T-cell (primary cell): ENCODE results near the gene SYT7. TPM values are rescaled to one million over a fixed set of nuclear protein-coding genes. Genes with fewer than 3 reads are reported as not detected.
"Not testable (repeated sequence)": the region's sequence is repeated elsewhere in the genome, so short reads cannot be mapped to it uniquely, and the experiment has no call there.

Experiments used
- ATAC-seq, 4 experiments: fragments of 200-7000 bp in 3 of 4; fragments of 150-1000 bp in 1 of 4; cut with Tn5 transposase; replicated peaks in 1 of 4; 1 replicate in 3 of 4; 2 replicates in 1 of 4; pipeline ENCODE4 v1.10.0; 2021; ENCODE audit warnings: moderate library complexity in 3 of 4, mild to moderate bottlenecking in 2 of 4, moderate number of reproducible peaks in 1 of 4
- CTCF ChIA-PET, 2 donors: fragments of 300-600 bp; sonication (Branson Sonifier 250); formaldehyde crosslinking; loops; one replicate each; lab custom pipeline; 2022; ENCODE audit warnings: antibody characterized with exemption in 2 of 2; lab: Charles Lee
- POLR2A ChIA-PET, 2 donors: fragments of 300-600 bp; sonication (Branson Sonifier 250); formaldehyde crosslinking; loops; one replicate each; lab custom pipeline; 2022; ENCODE audit warnings: antibody characterized with exemption in 2 of 2; lab: Charles Lee
- DNase-seq, 35 experiments: peaks; one replicate each; pipeline versions ENCODE4 v3.0.0 to v3.0.0-alpha.2; 2013 to 2023
- H3K27ac ChIP-seq: one replicate; pipeline ENCODE4 v1.5.1; 2013; ENCODE audit warnings: low read length
- H3K27me3 ChIP-seq, 2 experiments: replicated peaks in 1 of 2; 1 replicate in 1 of 2; 2 replicates in 1 of 2; pipeline versions ENCODE4 v1.6.1 to v1.7.0; 2013; ENCODE audit warnings: low read length in 1 of 2, mixed read lengths in 1 of 2; ENCODE audit not compliant: control insufficient read depth in 2 of 2, insufficient read depth in 2 of 2; ENCODE audit errors: extremely low read depth in 1 of 2
- H3K36me3 ChIP-seq, 2 donors: 1 replicate in 1 of 2; 2 replicates in 1 of 2; pipeline versions ENCODE4 v1.6.1 to v1.7.0; 2013; ENCODE audit warnings: low read length in 1 of 2; ENCODE audit not compliant: control insufficient read depth in 2 of 2, insufficient read depth in 1 of 2; ENCODE audit errors: extremely low read depth in 1 of 2
- H3K4me1 ChIP-seq, 2 experiments: 1 replicate in 1 of 2; 2 replicates in 1 of 2; pipeline versions ENCODE4 v1.6.1 to v1.7.0; 2013; ENCODE audit warnings: low read length in 2 of 2, mixed read lengths in 1 of 2; ENCODE audit not compliant: insufficient read depth in 2 of 2, control insufficient read depth in 1 of 2; ENCODE audit errors: extremely low read depth in 1 of 2
- H3K4me3 ChIP-seq, 2 donors: 1 replicate in 1 of 2; 2 replicates in 1 of 2; pipeline versions ENCODE4 v1.5.1 to v1.7.0; 2013; ENCODE audit warnings: mild to moderate bottlenecking in 2 of 2, low read length in 1 of 2, moderate library complexity in 1 of 2; ENCODE audit not compliant: control insufficient read depth in 1 of 2; ENCODE audit errors: extremely low read depth in 1 of 2
- H3K9me3 ChIP-seq: 2 replicates; pipeline ENCODE4 v1.7.0; 2013
- H3K27ac Mint-ChIP-seq, 2 donors: one replicate each; pipeline ENCODE4 v1.8.0; 2020 to 2021; ENCODE audit warnings: mild to moderate bottlenecking in 2 of 2, mixed read lengths in 2 of 2
- H3K27me3 Mint-ChIP-seq, 2 donors: one replicate each; pipeline ENCODE4 v1.8.0; 2021 to 2022; ENCODE audit warnings: mixed read lengths in 2 of 2
- H3K36me3 Mint-ChIP-seq: one replicate; pipeline ENCODE4 v1.8.0; 2021; ENCODE audit warnings: mixed read lengths
- H3K4me1 Mint-ChIP-seq, 3 donors: one replicate each; pipeline ENCODE4 v1.8.0; 2020 to 2022; ENCODE audit warnings: mixed read lengths in 3 of 3, mild to moderate bottlenecking in 1 of 3
- H3K4me3 Mint-ChIP-seq, 3 donors: one replicate each; pipeline ENCODE4 v1.8.0; 2020 to 2022; ENCODE audit warnings: mild to moderate bottlenecking in 3 of 3, mixed read lengths in 3 of 3, moderate library complexity in 3 of 3
- H3K9me3 Mint-ChIP-seq, 3 donors: one replicate each; pipeline ENCODE4 v1.8.0; 2020 to 2022; ENCODE audit warnings: mixed read lengths in 3 of 3
- WGBS: methylation state at CpG from one replicate; pipeline ENCODE4 v1.1.5; 2013; ENCODE audit warnings: missing lambda C conversion rate; ENCODE audit not compliant: insufficient coverage; 5-methylcytosine and 5-hydroxymethylcytosine counted together
- total RNA-seq, 35 experiments: library from RNA in 6 of 35; stranded (reverse) in 6 of 35; fragments of 120-200 nt in 1 of 35; gene quantifications; one replicate each; pipeline versions ENCODE4 v1.2.1 to v1.2.4 and lab custom pipeline; 2013 to 2026

The SYT7 gene
- total RNA-seq, 5 donors from 2014 or later (not counting 1 experiment from before 2014, with no cell fraction given) = 0.19 to 0.26 (median 0.20) TPM; not detected in 2

DNA sequence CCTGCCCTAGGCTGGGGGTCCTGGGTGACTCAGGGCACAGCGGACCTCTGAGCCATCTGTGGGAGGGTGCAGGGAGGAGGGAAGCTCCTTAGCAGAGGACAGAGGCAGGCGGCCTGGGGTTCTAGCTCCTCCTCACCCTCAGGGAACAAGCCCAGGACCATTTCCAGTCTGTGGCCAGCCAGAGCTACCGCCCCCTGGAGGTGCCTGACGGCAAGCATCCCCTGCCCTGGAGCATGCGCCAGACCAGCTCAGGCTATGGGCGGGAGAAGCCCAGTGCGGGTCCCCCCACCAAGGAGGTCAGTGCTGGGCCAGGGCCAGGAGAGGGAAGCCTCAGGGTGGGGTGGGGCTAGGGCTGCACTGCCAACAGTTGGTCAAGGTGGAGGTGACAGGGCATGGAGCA is 98.4 kb downstream of the SYT7 start:
- Histone ChIP-seq H3K27ac (no peak overlapping the region), H3K4me3 (no peak overlapping the region), H3K4me1 (peaks cover 0 to 8% of the 10 kb centered on the region in 2 experiments), H3K9me3 (no peaks in the 10 kb centered on the region), H3K36me3 (peaks cover 2 to 3% of the 10 kb centered on the region in 2 donors), H3K27me3 (peaks cover 0 to 33% of the 10 kb centered on the region in 2 experiments)
- H3K27ac Mint-ChIP-seq = no peak overlapping the region
- H3K9me3 Mint-ChIP-seq = no peaks in the 10 kb centered on the region
- H3K4me3 Mint-ChIP-seq = no peak overlapping the region
- CTCF ChIA-PET = interaction anchor here in 1 of 2 donors (0.7 kb wide), 1 partner anchor 115 kb away, joined by 3 read pairs; no protein-coding TSS in a partner anchor
- H3K4me1 Mint-ChIP-seq = peaks cover 7 to 14% (median 8%) of the 10 kb centered on the region in 3 donors
- DNase-seq = peak in 2 of 35 experiments; percentile 8
- WGBS = 53% methylated on average over 5 of the region's 7 CpGs
- POLR2A ChIA-PET = no interaction called here
- H3K36me3 Mint-ChIP-seq = peaks cover 9% of the 10 kb centered on the region
- peak in 2 of 4 experiments; percentile 26 to 33 for ATAC-seq
- peaks cover 0 to 5% of the 10 kb centered on the region in 2 donors for H3K27me3 Mint-ChIP-seq

DNA sequence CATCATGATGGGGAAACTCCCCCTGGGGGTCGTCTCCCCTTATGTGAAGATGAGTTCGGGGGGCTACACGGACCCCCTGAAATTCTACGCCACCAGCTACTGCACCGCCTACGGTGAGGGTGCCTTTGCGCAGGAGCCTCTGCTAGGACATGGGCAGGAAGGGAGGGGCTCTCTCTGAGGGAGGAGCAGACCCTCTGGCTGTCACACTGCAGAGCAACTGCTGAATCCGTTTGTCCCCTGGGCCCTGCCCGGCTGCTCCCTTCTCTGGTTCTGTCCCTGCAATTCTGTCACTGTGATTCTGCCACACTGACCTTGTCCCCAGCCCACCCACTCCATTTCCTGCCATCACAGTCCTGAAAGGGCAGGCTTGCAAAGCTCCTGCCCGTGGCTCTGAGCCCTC is 99.1 kb downstream of the SYT7 start:
- H3K4me1 Mint-ChIP-seq = peaks cover 7 to 14% (median 8%) of the 10 kb centered on the region in 3 donors
- no peak overlapping the region for H3K4me3 ChIP-seq
- CTCF ChIA-PET = no interaction called here
- H3K4me3 Mint-ChIP-seq = no peak overlapping the region
- H3K27ac ChIP-seq = no peak overlapping the region
- H3K27ac Mint-ChIP-seq = no peak overlapping the region
- no peaks in the 10 kb centered on the region for H3K9me3 Mint-ChIP-seq
- POLR2A ChIA-PET = no interaction called here
- DNase-seq = no peak
- 78% methylated on average over 8 of the region's 10 CpGs for WGBS
- peaks cover 0 to 5% of the 10 kb centered on the region in 2 donors for H3K27me3 Mint-ChIP-seq
- no peak for ATAC-seq
- no peaks in the 10 kb centered on the region for H3K9me3 ChIP-seq
- H3K36me3 ChIP-seq = no peaks in the 10 kb centered on the region
- peaks cover 3% of the 10 kb centered on the region for H3K36me3 Mint-ChIP-seq
- H3K4me1 ChIP-seq = peaks cover 0 to 9% of the 10 kb centered on the region in 2 experiments
- peaks cover 0 to 34% of the 10 kb centered on the region in 2 experiments for H3K27me3 ChIP-seq

GRCh38 chr11:61480994-61481335 is 99.9 kb downstream of the SYT7 start:
- Mint-ChIP-seq H3K36me3 (no peaks in the 10 kb centered on the region), H3K27ac (no peak overlapping the region), H3K4me3 (no peak overlapping the region), H3K9me3 (no peaks in the 10 kb centered on the region), H3K4me1 (peaks cover 7 to 14% (median 8%) of the 10 kb centered on the region in 3 donors), H3K27me3 (peaks cover 0 to 5% of the 10 kb centered on the region in 2 donors)
- peaks cover 0 to 34% of the 10 kb centered on the region in 2 experiments for H3K27me3 ChIP-seq
- H3K27ac ChIP-seq = no peak overlapping the region
- no peak overlapping the region for H3K4me3 ChIP-seq
- H3K4me1 ChIP-seq = peaks cover 0 to 9% of the 10 kb centered on the region in 2 experiments
- WGBS = 49% methylated on average over 6 of the region's 7 CpGs
- ChIA-PET CTCF (interaction anchor here in 1 of 2 donors (0.6 to 0.7 kb wide), 2 partner anchors 22 to 158 kb away, joined by 3 read pairs; no protein-coding TSS in a partner anchor), POLR2A (no interaction called here)
- DNase-seq (no peak), ATAC-seq (no peak)
- no peaks in the 10 kb centered on the region for H3K36me3 ChIP-seq
- H3K9me3 ChIP-seq = no peaks in the 10 kb centered on the region

DNA sequence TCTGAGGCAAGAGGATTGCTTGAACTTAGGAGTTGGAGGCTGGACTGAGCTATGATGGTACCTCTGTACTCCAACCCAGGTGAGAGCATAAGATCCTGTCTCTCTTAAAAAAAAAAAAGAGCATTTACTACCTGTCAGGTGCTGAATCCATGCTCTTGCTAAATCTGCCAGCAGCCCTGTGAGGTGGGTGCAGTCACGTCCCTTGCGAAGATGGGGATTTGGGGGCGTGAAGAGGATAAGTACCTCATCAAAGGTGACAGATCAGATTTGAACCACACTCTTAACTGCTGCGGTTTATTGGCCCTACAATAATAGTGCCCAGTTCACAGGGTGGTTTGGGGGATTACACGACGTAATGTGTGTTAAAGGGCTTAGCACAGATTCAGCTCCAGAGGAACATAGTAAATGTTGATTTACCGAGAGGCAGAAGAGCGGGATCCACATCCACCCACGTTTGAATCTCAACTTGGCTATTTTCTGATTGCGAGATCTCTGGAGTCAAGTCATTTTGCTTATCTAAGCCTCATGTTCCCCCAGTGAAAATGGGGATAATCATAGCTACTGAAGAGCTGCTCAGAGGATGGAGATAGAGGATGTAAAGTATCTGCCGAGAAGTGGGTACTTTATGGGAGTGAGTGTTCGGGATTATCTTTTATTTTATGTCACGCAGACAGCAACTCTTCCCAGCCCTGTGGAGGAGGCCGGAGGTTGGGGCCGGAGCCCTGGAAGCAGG is 100.4 kb downstream of the SYT7 start:
- Histone ChIP-seq H3K36me3 (no peaks in the 10 kb centered on the region), H3K4me1 (peaks cover 0 to 9% of the 10 kb centered on the region in 2 experiments), H3K4me3 (no peak overlapping the region), H3K9me3 (no peaks in the 10 kb centered on the region), H3K27me3 (peaks cover 0 to 34% of the 10 kb centered on the region in 2 experiments), H3K27ac (no peak overlapping the region)
- Mint-ChIP-seq H3K4me1 (peaks cover 7 to 14% (median 8%) of the 10 kb centered on the region in 3 donors), H3K9me3 (no peaks in the 10 kb centered on the region), H3K27ac (no peak overlapping the region), H3K4me3 (no peak overlapping the region), H3K36me3 (no peaks in the 10 kb centered on the region), H3K27me3 (peaks cover 0 to 5% of the 10 kb centered on the region in 2 donors)
- WGBS = 91% methylated on average over 9 of the region's 15 CpGs
- no peak for ATAC-seq
- ChIA-PET CTCF (interaction anchor here in 1 of 2 donors (0.6 to 0.7 kb wide), 3 partner anchors 22 to 420 kb away, joined by 3 to 5 read pairs (median 3); no protein-coding TSS in a partner anchor), POLR2A (no interaction called here)
- DNase-seq = no peak

DNA sequence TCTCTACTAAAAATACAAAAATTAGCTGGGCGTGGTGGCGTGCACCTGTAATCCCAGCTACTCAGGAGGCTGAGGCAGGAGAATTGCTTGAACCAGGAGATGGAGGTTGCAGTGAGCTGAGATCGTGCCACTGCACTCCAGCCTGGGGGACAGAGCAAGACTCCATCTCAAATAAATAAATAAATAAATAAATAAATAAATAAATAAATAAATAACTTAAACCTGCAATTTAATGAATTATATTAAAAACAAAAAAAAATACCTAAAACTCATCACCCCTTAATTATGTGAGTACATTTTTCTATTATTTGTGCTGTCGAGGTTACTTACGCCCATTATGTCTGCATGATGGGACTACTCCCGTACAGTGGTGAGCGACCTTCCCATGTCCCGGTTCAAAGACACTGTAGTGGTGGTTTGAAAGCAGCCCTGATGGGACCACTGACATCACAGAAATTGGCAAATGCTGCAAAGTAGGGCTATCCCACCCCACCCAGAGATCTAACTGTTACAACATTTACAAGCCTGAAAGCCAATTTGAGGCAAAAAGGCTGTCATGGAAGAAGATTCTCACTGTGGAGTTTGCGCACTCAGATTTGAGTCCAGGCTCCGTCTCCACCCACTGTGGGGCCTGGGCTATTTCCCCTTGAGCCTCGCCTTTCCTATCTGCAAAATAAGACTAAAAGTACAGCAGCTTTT is 101.4 kb downstream of the SYT7 start:
- H3K4me3 ChIP-seq, H3K27ac Mint-ChIP-seq, H3K4me3 Mint-ChIP-seq, H3K27ac ChIP-seq, POLR2A ChIA-PET, H3K27me3 Mint-ChIP-seq, H3K9me3 Mint-ChIP-seq, H3K9me3 ChIP-seq, ATAC-seq, H3K36me3 Mint-ChIP-seq, DNase-seq, H3K4me1 ChIP-seq, H3K36me3 ChIP-seq: not testable (repeated sequence)
- peaks cover 0 to 34% of the 10 kb centered on the region in 2 experiments for H3K27me3 ChIP-seq
- H3K4me1 Mint-ChIP-seq = peaks cover 7 to 14% (median 8%) of the 10 kb centered on the region in 3 donors
- CTCF ChIA-PET = interaction anchor here in 1 of 2 donors (0.6 kb wide), 1 partner anchor 419 kb away, joined by 5 read pairs; no protein-coding TSS in a partner anchor
- 86% methylated on average over 3 of the region's 11 CpGs for WGBS

DNA sequence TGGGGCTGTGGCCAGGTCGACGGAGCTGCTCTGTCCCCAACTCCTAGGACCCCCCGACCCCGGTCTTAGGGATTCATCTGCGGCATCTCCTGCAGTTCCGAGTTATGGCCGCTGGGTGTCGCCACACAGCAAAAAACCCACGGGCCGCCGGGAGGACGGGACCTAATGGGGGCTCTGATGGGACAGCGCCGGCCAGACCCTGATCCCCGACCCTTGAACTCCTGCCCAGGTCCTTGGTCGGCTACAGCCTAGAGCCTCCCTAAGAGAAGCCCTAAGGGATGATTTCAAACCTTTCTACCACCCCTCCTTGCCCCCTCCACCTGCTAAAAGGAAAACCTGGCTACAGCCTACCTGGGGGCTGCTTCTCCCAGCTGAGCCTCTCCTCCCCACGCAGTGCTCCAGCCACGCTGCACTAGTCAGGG is 103.1 kb downstream of the SYT7 start:
- Mint-ChIP-seq H3K27me3 (no peaks in the 10 kb centered on the region), H3K9me3 (no peaks in the 10 kb centered on the region), H3K36me3 (peaks cover 13% of the 10 kb centered on the region), H3K4me3 (no peak overlapping the region), H3K27ac (no peak overlapping the region), H3K4me1 (peaks cover 7 to 14% (median 8%) of the 10 kb centered on the region in 3 donors)
- POLR2A ChIA-PET = no interaction called here
- ATAC-seq (peak in 3 of 4 experiments; percentile 36 to 64 (median 40)), DNase-seq (peak in 33 of 35 experiments; percentile 9 to 70 (median 38))
- no peak overlapping the region for H3K4me3 ChIP-seq
- H3K9me3 ChIP-seq = no peaks in the 10 kb centered on the region
- WGBS = 4% methylated on average over 16 of the region's 18 CpGs
- CTCF ChIA-PET = interaction anchor here in 1 of 2 donors (1.3 kb wide), 1 partner anchor 39 kb away, joined by 6 read pairs; no protein-coding TSS in a partner anchor
- peaks cover 0 to 9% of the 10 kb centered on the region in 2 experiments for H3K4me1 ChIP-seq
- peaks cover 0 to 4% of the 10 kb centered on the region in 2 donors for H3K36me3 ChIP-seq
- peaks cover 0 to 29% of the 10 kb centered on the region in 2 experiments for H3K27me3 ChIP-seq
- no peak overlapping the region for H3K27ac ChIP-seq
